Spleen (tissue), 7 donors: ENCODE results near the gene MARCHF10.

Experiments used
- POLR2A ChIP-seq, 3 donors: fragments of 450-650 bp; IDR thresholded peaks; one replicate each; pipeline ENCODE4 v1.5.1; 2017; ENCODE audit warnings: antibody characterized with exemption in 3 of 3, mild to moderate bottlenecking in 1 of 3
- POLR2AphosphoS5 ChIP-seq, 3 donors: sonication (generic); formaldehyde crosslinking; IDR thresholded peaks; one replicate each; pipeline ENCODE4 v1.5.1; 2017; ENCODE audit warnings: antibody characterized with exemption in 3 of 3
- TF ChIP-seq, protein P1 (sequence below), 11 experiments: fragments of 200-600 bp in 7 of 11; fragments of 450-650 bp in 4 of 11; sonication (generic) in 4 of 11; IDR thresholded peaks in 8 of 11; conservative IDR thresholded peaks in 3 of 11; 1 replicate in 7 of 11; 2 replicates in 4 of 11; pipeline versions ENCODE4 v1.4.0 to v1.8.0; 2016 to 2021; ENCODE audit warnings: antibody characterized with exemption in 11 of 11, inconsistent platforms in 4 of 11, mild to moderate bottlenecking in 1 of 11
- donor health status: DM: no; HTN: no; CAD: no; lungs with moderate emphysema.
- donor health status: DM: no; HTN: no; CAD: no.
- donor health status: DM: no; HTN: no; CAD: no.

DNA sequence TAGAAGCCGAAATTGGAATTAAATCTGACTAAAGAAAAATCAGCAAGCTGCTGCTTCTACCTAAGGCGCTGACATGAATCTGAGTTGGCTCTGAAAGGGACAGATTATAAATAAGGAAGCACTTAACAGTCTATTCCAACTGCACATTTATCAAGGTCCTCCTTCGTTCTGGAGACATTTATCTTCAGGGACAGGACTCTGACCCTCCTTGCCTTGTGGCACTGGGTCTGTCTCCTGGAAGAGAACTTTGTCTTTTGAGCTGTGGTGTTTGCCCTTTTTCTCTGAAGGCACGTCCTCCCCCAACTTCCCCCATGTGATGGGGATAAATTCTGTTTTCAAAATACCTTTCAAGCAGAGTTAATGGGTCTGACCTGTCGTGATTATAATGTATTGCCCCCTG lies 47.0 kb upstream of the MARCHF10 start:
- TF ChIP-seq, protein P1, sequence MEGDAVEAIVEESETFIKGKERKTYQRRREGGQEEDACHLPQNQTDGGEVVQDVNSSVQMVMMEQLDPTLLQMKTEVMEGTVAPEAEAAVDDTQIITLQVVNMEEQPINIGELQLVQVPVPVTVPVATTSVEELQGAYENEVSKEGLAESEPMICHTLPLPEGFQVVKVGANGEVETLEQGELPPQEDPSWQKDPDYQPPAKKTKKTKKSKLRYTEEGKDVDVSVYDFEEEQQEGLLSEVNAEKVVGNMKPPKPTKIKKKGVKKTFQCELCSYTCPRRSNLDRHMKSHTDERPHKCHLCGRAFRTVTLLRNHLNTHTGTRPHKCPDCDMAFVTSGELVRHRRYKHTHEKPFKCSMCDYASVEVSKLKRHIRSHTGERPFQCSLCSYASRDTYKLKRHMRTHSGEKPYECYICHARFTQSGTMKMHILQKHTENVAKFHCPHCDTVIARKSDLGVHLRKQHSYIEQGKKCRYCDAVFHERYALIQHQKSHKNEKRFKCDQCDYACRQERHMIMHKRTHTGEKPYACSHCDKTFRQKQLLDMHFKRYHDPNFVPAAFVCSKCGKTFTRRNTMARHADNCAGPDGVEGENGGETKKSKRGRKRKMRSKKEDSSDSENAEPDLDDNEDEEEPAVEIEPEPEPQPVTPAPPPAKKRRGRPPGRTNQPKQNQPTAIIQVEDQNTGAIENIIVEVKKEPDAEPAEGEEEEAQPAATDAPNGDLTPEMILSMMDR (IDR thresholded peaks at IDR 0.05 in 8 of 11, conservative IDR thresholded peaks at IDR 0.05 in 3 of 11) = no peak
- TF ChIP-seq POLR2A (IDR thresholded peaks at IDR 0.05) (no peak), POLR2AphosphoS5 (IDR thresholded peaks at IDR 0.05) (no peak)
